ENCODE data around the gene EIF6. TPM values are rescaled to one million over a fixed set of nuclear protein-coding genes. Genes with fewer than 3 reads are reported as not detected.

EIF6 gene
- total and polyA plus RNA-seq, 2 experiments from 2014 or later = 166 to 245 TPM

GRCh38 chr20:35326021-35326739 is 41.6 kb upstream of the EIF6 start:
- Histone ChIP-seq H3K27me3 (replicated peaks; ENCODE audit: insufficient read depth) (no peaks in the 10 kb centered on the region), H3K9ac (no peak overlapping the region), H3F3A (ENCODE audit: insufficient read depth) (peaks cover 9% of the 10 kb centered on the region), H3K4me2 (ENCODE audit: unreplicated experiment) (no peak overlapping the region), H3K36me3 (ENCODE audit: low read depth) (no peaks in the 10 kb centered on the region), H3K4me3 (no peak overlapping the region), H4K20me1 (ENCODE audit: insufficient read depth) (no peaks in the 10 kb centered on the region), H3K79me2 (ENCODE audit: insufficient read depth) (no peaks in the 10 kb centered on the region), H3K4me1 (ENCODE audit: insufficient read depth) (peaks cover 16% of the 10 kb centered on the region), H3K9me3 (ENCODE audit: low read depth) (no peaks in the 10 kb centered on the region), H2AFZ (no peak overlapping the region), H3K9me2 (ENCODE audit: insufficient read depth) (no peaks in the 10 kb centered on the region), H3K27ac (no peak overlapping the region)
- no peak for DNase-seq
- 90 to 94% methylated on average over 11 of the region's 11 CpGs for WGBS, 2 experiments (ENCODE audit: low coverage in 1 of 2, low lambda C conversion rate in 2 of 2, missing lambda C conversion rate in 2 of 2)
- in situ Hi-C loops (cut with MboI) = no loop called here
- no peak for TF ChIP-seq EZH2 (IDR thresholded peaks at IDR 0.05; ENCODE audit: insufficient read depth, poor library complexity, severe bottlenecking)
- TF ChIP-seq EZH2phosphoT487 (IDR thresholded peaks at IDR 0.05; ENCODE audit: insufficient read depth, low read depth) = no peak

- Histone ChIP-seq H3K27ac (no peak overlapping the region), H3K9ac (no peak overlapping the region), H3K79me2 (ENCODE audit: insufficient read depth) (no peaks in the 10 kb centered on the region), H3K36me3 (ENCODE audit: low read depth) (no peaks in the 10 kb centered on the region), H3K4me1 (ENCODE audit: insufficient read depth) (peaks cover 24% of the 10 kb centered on the region), H3K27me3 (replicated peaks; ENCODE audit: insufficient read depth) (no peaks in the 10 kb centered on the region), H3F3A (ENCODE audit: insufficient read depth) (peaks cover 17% of the 10 kb centered on the region), H2AFZ (no peak overlapping the region), H3K9me2 (ENCODE audit: insufficient read depth) (no peaks in the 10 kb centered on the region), H3K4me2 (ENCODE audit: unreplicated experiment) (no peak overlapping the region), H3K4me3 (no peak overlapping the region), H4K20me1 (ENCODE audit: insufficient read depth) (no peaks in the 10 kb centered on the region), H3K9me3 (ENCODE audit: low read depth) (no peaks in the 10 kb centered on the region)
- WGBS, 2 experiments (ENCODE audit: low coverage in 1 of 2, low lambda C conversion rate in 2 of 2, missing lambda C conversion rate in 2 of 2) = 66% methylated on average over 6 of the region's 6 CpGs
- in situ Hi-C loops (cut with MboI) = no loop called here
- no peak for DNase-seq
- no peak for TF ChIP-seq EZH2 (IDR thresholded peaks at IDR 0.05; ENCODE audit: insufficient read depth, poor library complexity, severe bottlenecking)
These were observed 40.8 kb upstream of the EIF6 start for GRCh38 chr20:35325401-35325800.

DNA sequence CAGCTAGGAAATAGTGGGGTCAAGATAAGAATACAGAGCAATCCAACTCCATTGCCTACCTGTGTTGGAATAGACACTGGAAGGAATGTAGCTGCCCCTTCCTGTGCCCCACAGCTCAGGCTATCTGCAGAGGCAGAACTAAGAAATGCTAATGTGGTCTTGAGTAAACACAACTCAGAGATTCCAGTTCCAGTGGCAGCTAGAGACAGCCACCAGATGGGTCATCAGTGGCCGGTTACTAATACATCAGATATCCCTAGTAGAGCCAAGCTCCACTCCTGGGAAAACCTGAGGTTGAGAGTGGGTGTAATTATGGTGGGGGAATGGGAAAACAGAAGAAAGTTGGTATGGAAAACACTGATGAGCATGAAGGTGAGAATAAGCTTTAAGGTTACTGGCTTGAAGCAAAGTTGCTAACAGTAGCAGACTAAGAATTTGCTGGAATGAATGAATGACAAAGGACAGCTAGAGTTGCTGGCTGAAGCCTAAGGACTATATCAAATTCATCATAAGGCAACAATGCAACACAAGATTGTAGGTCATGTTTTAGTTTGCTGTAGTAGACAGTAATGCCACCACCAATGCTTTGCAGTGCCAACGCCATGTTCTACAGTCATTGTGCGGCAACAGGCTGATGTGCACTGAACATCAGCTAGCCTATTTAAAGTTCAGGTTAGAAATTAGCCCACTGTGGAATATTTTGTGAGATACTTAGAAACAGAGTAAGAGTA is 36.0 kb upstream of the EIF6 start:
- no peaks in the 10 kb centered on the region for H3K36me3 ChIP-seq (ENCODE audit: low read depth)
- peak overlapping the region; percentile 73 for H3K4me2 ChIP-seq (ENCODE audit: unreplicated experiment)
- H3K4me3 ChIP-seq = peak overlapping the region; percentile 37; the same call in 1 of the 2 replicates
- H3K27me3 ChIP-seq (replicated peaks; ENCODE audit: insufficient read depth) = no peaks in the 10 kb centered on the region
- H3K9ac ChIP-seq = peak overlapping the region; percentile 59; the same call in 1 of the 2 replicates
- in situ Hi-C loops (cut with MboI) = no loop called here
- TF ChIP-seq EZH2phosphoT487 (IDR thresholded peaks at IDR 0.05; ENCODE audit: insufficient read depth, low read depth) (no peak), EZH2 (IDR thresholded peaks at IDR 0.05; ENCODE audit: insufficient read depth, poor library complexity, severe bottlenecking) (no peak)
- WGBS, 2 experiments (ENCODE audit: low coverage in 1 of 2, low lambda C conversion rate in 2 of 2, missing lambda C conversion rate in 2 of 2) = 66 to 74% methylated on average over 3 of the region's 3 CpGs
- peaks cover 46% of the 10 kb centered on the region for H3F3A ChIP-seq (ENCODE audit: insufficient read depth)
- H2AFZ ChIP-seq = no peak overlapping the region
- peaks cover 53% of the 10 kb centered on the region for H3K4me1 ChIP-seq (ENCODE audit: insufficient read depth)
- no peaks in the 10 kb centered on the region for H3K9me3 ChIP-seq (ENCODE audit: low read depth)
- H4K20me1 ChIP-seq (ENCODE audit: insufficient read depth) = no peaks in the 10 kb centered on the region
- no peaks in the 10 kb centered on the region for H3K79me2 ChIP-seq (ENCODE audit: insufficient read depth)
- DNase-seq = peak; percentile 90
- peak overlapping the region; percentile 90 for H3K27ac ChIP-seq
- H3K9me2 ChIP-seq (ENCODE audit: insufficient read depth) = no peaks in the 10 kb centered on the region

DNA sequence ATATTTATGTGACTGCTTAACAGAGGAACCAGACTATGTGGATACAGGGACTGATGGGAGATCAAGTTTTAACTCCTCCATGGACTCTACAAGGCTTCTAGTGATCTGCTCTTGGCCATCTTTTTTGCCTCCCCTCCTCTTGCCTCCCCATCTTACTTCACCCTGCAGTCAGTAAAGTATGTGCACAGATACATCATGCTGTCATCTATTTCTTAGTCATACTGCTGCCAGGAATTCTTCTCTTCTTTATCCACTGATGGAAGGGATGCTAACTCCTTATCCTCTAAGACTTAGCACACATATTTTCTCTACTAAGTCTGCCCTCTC is 35.3 kb upstream of the EIF6 start:
- peak; percentile 56 for DNase-seq
- no peak overlapping the region for H2AFZ ChIP-seq
- no peaks in the 10 kb centered on the region for H3K9me3 ChIP-seq (ENCODE audit: low read depth)
- in situ Hi-C loops (cut with MboI) = no loop called here
- peaks cover 49% of the 10 kb centered on the region for H3F3A ChIP-seq (ENCODE audit: insufficient read depth)
- no peaks in the 10 kb centered on the region for H4K20me1 ChIP-seq (ENCODE audit: insufficient read depth)
- H3K79me2 ChIP-seq (ENCODE audit: insufficient read depth) = no peaks in the 10 kb centered on the region
- no peaks in the 10 kb centered on the region for H3K36me3 ChIP-seq (ENCODE audit: low read depth)
- peak overlapping the region; percentile 59; the same call in 1 of the 2 replicates for H3K9ac ChIP-seq
- H3K27ac ChIP-seq = peak overlapping the region; percentile 90
- H3K4me3 ChIP-seq = peak overlapping the region; percentile 37; the same call in 1 of the 2 replicates
- H3K4me1 ChIP-seq (ENCODE audit: insufficient read depth) = peaks cover 60% of the 10 kb centered on the region
- TF ChIP-seq EZH2 (IDR thresholded peaks at IDR 0.05; ENCODE audit: insufficient read depth, poor library complexity, severe bottlenecking) (no peak), EZH2phosphoT487 (IDR thresholded peaks at IDR 0.05; ENCODE audit: insufficient read depth, low read depth) (no peak)
- peak overlapping the region; percentile 73 for H3K4me2 ChIP-seq (ENCODE audit: unreplicated experiment)
- no peaks in the 10 kb centered on the region for H3K9me2 ChIP-seq (ENCODE audit: insufficient read depth)
- no peaks in the 10 kb centered on the region for H3K27me3 ChIP-seq (replicated peaks; ENCODE audit: insufficient read depth)
